ENCODE data around the gene TSPAN3. TPM values are rescaled to one million over a fixed set of nuclear protein-coding genes. Genes with fewer than 3 reads are reported as not detected.

TSPAN3 gene
- polyA plus RNA-seq, 1 donor from 2014 or later, result 471 TPM

GRCh38 chr15:77010857-77011256 is 60.1 kb downstream of the TSPAN3 start:
- H3K36me3 Mint-ChIP-seq, result no peaks in the 10 kb centered on the region
- H3K4me3 Mint-ChIP-seq, result peak overlapping the region in 1 of 4 donors; percentile 90
- H3K4me1 Mint-ChIP-seq, result peaks cover 45 to 57% (median 54%) of the 10 kb centered on the region in 3 donors
- H3K27me3 Mint-ChIP-seq, result no peaks in the 10 kb centered on the region
- no peaks in the 10 kb centered on the region for H3K9me3 Mint-ChIP-seq
- peak overlapping the region in 2 of 3 donors; percentile 22 to 93 for H3K27ac Mint-ChIP-seq

GRCh38 chr15:77010312-77010686 is 60.6 kb downstream of the TSPAN3 start:
- H3K36me3 Mint-ChIP-seq, result peaks cover 2% of the 10 kb centered on the region
- H3K27ac Mint-ChIP-seq, result peak overlapping the region; percentile 7 to 93 (median 22)
- H3K27me3 Mint-ChIP-seq, result no peaks in the 10 kb centered on the region
- H3K4me3 Mint-ChIP-seq, result peak overlapping the region in 1 of 4 donors; percentile 90
- peaks cover 49 to 59% (median 58%) of the 10 kb centered on the region in 3 donors for H3K4me1 Mint-ChIP-seq
- no peaks in the 10 kb centered on the region for H3K9me3 Mint-ChIP-seq

- peak overlapping the region in 2 of 4 donors; percentile 49 to 68 for H3K4me3 Mint-ChIP-seq
- no peaks in the 10 kb centered on the region for H3K9me3 Mint-ChIP-seq
- H3K36me3 Mint-ChIP-seq, result peaks cover 2% of the 10 kb centered on the region
- H3K27me3 Mint-ChIP-seq, result no peaks in the 10 kb centered on the region
- H3K27ac Mint-ChIP-seq, result peak overlapping the region in 1 of 3 donors; percentile 7
- peaks cover 47 to 55% (median 55%) of the 10 kb centered on the region in 3 donors for H3K4me1 Mint-ChIP-seq
These were observed 61.1 kb downstream of the TSPAN3 start for GRCh38 chr15:77009646-77010311.

GRCh38 chr15:77009176-77009575 is 61.7 kb downstream of the TSPAN3 start:
- peaks cover 48 to 55% (median 54%) of the 10 kb centered on the region in 3 donors for H3K4me1 Mint-ChIP-seq
- H3K36me3 Mint-ChIP-seq, result peaks cover 3% of the 10 kb centered on the region
- H3K27ac Mint-ChIP-seq, result no peak overlapping the region
- peak overlapping the region in 2 of 4 donors; percentile 49 to 68 for H3K4me3 Mint-ChIP-seq
- no peaks in the 10 kb centered on the region for H3K9me3 Mint-ChIP-seq
- H3K27me3 Mint-ChIP-seq, result no peaks in the 10 kb centered on the region

- H3K27me3 Mint-ChIP-seq, result no peaks in the 10 kb centered on the region
- H3K4me3 Mint-ChIP-seq, result peak overlapping the region in 3 of 4 donors; percentile 54 to 85 (median 67)
- peaks cover 6% of the 10 kb centered on the region for H3K36me3 Mint-ChIP-seq
- H3K9me3 Mint-ChIP-seq, result no peaks in the 10 kb centered on the region
- peaks cover 42 to 48% (median 42%) of the 10 kb centered on the region in 3 donors for H3K4me1 Mint-ChIP-seq
- peak overlapping the region; percentile 0 to 94 (median 46) for H3K27ac Mint-ChIP-seq
These were observed 66.7 kb downstream of the TSPAN3 start for GRCh38 chr15:77004189-77004588.

GRCh38 chr15:77002954-77003912 is 67.7 kb downstream of the TSPAN3 start:
- Mint-ChIP-seq H3K4me1 (peaks cover 37 to 53% (median 42%) of the 10 kb centered on the region in 3 donors), H3K27ac (peak overlapping the region; percentile 7 to 94 (median 46)), H3K4me3 (peak overlapping the region; percentile 9 to 95 (median 76)), H3K36me3 (peaks cover 11% of the 10 kb centered on the region), H3K9me3 (no peaks in the 10 kb centered on the region), H3K27me3 (no peaks in the 10 kb centered on the region)

- H3K27me3 Mint-ChIP-seq, result no peaks in the 10 kb centered on the region
- peak overlapping the region; percentile 7 to 94 (median 46) for H3K27ac Mint-ChIP-seq
- H3K4me3 Mint-ChIP-seq, result peak overlapping the region; percentile 9 to 95 (median 76)
- H3K4me1 Mint-ChIP-seq, result peaks cover 41 to 56% (median 43%) of the 10 kb centered on the region in 3 donors
- no peaks in the 10 kb centered on the region for H3K9me3 Mint-ChIP-seq
- peaks cover 11% of the 10 kb centered on the region for H3K36me3 Mint-ChIP-seq
These were observed 68.5 kb downstream of the TSPAN3 start for GRCh38 chr15:77002436-77002835.

- H3K9me3 Mint-ChIP-seq, result no peaks in the 10 kb centered on the region
- peaks cover 11% of the 10 kb centered on the region for H3K36me3 Mint-ChIP-seq
- no peaks in the 10 kb centered on the region for H3K27me3 Mint-ChIP-seq
- H3K4me3 Mint-ChIP-seq, result peak overlapping the region in 2 of 4 donors; percentile 85 to 95
- peak overlapping the region in 2 of 3 donors; percentile 46 to 63 for H3K27ac Mint-ChIP-seq
- peaks cover 45 to 60% (median 47%) of the 10 kb centered on the region in 3 donors for H3K4me1 Mint-ChIP-seq
These were observed 68.9 kb downstream of the TSPAN3 start for GRCh38 chr15:77001966-77002365.

- Mint-ChIP-seq H3K4me1 (peaks cover 46 to 56% (median 47%) of the 10 kb centered on the region in 3 donors), H3K27ac (no peak overlapping the region), H3K36me3 (peaks cover 11% of the 10 kb centered on the region), H3K9me3 (no peaks in the 10 kb centered on the region), H3K4me3 (peak overlapping the region in 1 of 4 donors; percentile 73), H3K27me3 (no peaks in the 10 kb centered on the region)
These were observed 69.6 kb downstream of the TSPAN3 start for GRCh38 chr15:77001351-77001750.

GRCh38 chr15:76999996-77000395 is 70.9 kb downstream of the TSPAN3 start:
- Mint-ChIP-seq H3K27ac (no peak overlapping the region), H3K36me3 (peaks cover 9% of the 10 kb centered on the region), H3K4me3 (peak overlapping the region in 1 of 4 donors; percentile 53)

GRCh38 chr15:76998663-76999285 is 72.1 kb downstream of the TSPAN3 start:
- peak overlapping the region; percentile 39 to 71 (median 62) for H3K27ac Mint-ChIP-seq
- H3K9me3 Mint-ChIP-seq, result no peaks in the 10 kb centered on the region
- H3K36me3 Mint-ChIP-seq, result peaks cover 5% of the 10 kb centered on the region
- H3K4me1 Mint-ChIP-seq, result peaks cover 44 to 52% (median 49%) of the 10 kb centered on the region in 3 donors
- peak overlapping the region in 3 of 4 donors; percentile 28 to 63 (median 43) for H3K4me3 Mint-ChIP-seq
- no peaks in the 10 kb centered on the region for H3K27me3 Mint-ChIP-seq

More at GRCh38 chr15:76999996-77000395, 70.9 kb downstream of the TSPAN3 start:
- Mint-ChIP-seq H3K9me3 (no peaks in the 10 kb centered on the region), H3K4me1 (peaks cover 46 to 50% (median 48%) of the 10 kb centered on the region in 3 donors), H3K27me3 (no peaks in the 10 kb centered on the region)

- Mint-ChIP-seq H3K36me3 (peaks cover 5% of the 10 kb centered on the region), H3K9me3 (no peaks in the 10 kb centered on the region), H3K4me1 (peaks cover 33 to 39% (median 38%) of the 10 kb centered on the region in 3 donors), H3K4me3 (peak overlapping the region; percentile 65 to 95 (median 88)), H3K27me3 (no peaks in the 10 kb centered on the region), H3K27ac (no peak overlapping the region)
These were observed 74.1 kb downstream of the TSPAN3 start for GRCh38 chr15:76996526-76997401.

GRCh38 chr15:76996076-76996525 is 74.8 kb downstream of the TSPAN3 start:
- H3K9me3 Mint-ChIP-seq, result no peaks in the 10 kb centered on the region
- H3K4me1 Mint-ChIP-seq, result peaks cover 36 to 37% (median 37%) of the 10 kb centered on the region in 3 donors
- H3K36me3 Mint-ChIP-seq, result peaks cover 5% of the 10 kb centered on the region
- peak overlapping the region; percentile 85 to 95 (median 92) for H3K4me3 Mint-ChIP-seq
- H3K27me3 Mint-ChIP-seq, result no peaks in the 10 kb centered on the region
- H3K27ac Mint-ChIP-seq, result peak overlapping the region; percentile 58 to 96 (median 63)
